ENCODE measurements around the gene TEX51.

TEX51 gene

DNA sequence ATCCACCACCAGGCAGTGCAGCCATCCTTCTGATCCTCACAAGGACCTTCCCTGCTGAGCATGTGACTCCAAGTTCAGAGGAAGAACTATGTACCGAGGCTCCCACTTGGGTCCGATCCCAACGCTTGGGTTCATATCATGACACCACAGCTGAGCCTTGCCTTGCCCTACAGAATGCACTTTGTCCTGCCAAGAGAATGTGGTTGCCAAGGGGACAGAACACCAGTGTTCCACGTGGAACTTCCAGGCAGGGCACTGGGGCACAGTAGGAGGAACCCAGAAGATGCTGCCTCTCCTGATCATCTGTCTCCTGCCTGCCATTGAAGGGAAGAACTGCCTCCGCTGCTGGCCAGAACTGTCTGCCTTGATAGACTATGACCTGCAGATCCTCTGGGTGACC, at the start of gene TEX51:
Gene TEX51, plus strand, starts transcription at position 255 of the 400 bp plus-strand sequence. Its CDS starts 29 bp downstream, at position 284.
- DNase-seq, result no peak

- no peak for DNase-seq
Measured at GRCh38 chr2:126849054-126849453, 49.6 kb upstream of the TEX51 start.

DNA sequence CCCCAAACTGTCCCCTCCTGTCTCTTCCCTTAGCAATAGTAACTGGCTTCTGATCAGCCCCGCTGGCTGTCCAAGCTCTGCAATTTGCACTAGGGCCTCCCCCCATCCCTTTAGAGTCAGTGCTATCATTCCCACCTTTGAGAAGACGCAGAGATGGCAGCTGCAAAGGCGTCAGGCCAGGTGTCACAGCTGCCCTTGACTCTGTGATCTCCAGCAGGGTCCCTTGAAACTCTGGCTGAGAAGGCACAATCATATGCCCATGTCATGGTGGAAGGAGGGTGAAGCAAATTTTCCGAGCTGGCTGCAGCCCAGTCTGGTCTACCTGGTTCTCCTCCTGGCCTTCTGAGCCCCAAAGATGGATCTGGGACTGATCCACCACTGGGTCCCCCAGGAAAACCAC, 49.2 kb upstream of the TEX51 start:
- DNase-seq, result no peak

DNA sequence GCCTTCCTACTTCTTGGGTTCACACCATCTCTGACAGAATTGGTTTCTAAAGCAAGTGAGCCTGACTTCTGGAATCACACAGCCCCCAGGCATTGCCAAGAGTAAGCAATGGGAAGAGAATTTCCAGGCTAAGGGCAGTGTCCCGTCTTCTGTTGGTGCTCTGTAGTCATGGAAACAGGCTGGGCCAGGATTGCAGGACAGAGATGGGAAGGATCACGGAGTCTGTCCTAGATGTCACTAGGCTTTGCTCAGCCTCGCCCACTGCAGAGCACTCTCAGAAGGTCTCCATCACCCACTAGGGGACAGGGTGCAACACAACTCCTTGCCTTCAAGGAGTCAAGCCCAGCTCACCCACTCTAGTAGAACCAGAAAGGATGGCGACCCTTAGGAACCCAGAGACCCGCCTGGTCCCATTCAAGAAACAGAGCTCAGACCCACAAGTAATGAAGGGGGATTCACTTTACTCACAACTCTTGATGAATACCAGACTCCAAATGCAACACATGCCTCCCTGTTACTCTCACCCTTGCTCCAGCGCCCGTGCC, 48.6 kb upstream of the TEX51 start:
- DNase-seq, result no peak

DNA sequence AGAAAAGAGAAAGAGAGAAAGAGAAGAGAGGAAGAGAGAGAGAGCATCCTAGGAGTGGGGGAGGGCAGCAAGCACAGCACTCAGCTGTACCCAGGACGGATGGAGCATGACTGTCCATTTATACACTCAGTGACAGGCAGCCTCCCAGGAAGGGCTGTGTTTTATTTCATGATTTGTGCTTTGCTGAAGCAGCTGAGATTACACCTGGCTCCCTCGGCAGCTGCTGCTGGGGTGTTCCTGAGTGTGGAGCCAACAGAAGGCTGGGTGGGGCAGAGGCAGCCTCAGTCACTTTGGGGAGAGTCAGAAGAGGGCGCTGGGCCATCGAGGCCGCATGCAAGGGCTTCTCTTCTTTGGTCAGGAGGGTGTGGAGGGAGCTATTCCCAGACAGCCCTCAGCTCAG, 47.8 kb upstream of the TEX51 start:
- DNase-seq, result no peak

DNA sequence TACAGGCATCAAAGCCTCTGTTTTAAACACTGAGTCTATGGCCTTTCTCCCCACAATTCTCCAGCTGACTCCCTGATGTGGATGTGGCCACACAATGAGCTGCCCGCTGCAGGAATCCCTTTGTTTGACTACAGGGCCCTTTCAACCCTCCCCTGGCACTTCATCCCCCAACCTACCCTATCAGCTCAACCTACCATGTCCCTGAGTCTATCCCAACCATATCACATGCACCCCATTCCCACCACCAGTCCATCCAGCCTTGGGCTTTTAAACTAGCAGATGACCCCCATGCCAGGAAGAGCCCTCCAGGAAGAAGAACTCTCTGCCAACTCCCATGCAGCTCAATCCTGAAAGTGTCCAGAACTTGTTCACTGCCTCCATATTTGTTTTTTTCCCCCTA, 46.9 kb upstream of the TEX51 start:
- DNase-seq, result no peak

GRCh38 chr2:126852361-126852760, 46.3 kb upstream of the TEX51 start:
- DNase-seq, result no peak

GRCh38 chr2:126855606-126856005, 43.1 kb upstream of the TEX51 start:
- no peak for DNase-seq

DNA sequence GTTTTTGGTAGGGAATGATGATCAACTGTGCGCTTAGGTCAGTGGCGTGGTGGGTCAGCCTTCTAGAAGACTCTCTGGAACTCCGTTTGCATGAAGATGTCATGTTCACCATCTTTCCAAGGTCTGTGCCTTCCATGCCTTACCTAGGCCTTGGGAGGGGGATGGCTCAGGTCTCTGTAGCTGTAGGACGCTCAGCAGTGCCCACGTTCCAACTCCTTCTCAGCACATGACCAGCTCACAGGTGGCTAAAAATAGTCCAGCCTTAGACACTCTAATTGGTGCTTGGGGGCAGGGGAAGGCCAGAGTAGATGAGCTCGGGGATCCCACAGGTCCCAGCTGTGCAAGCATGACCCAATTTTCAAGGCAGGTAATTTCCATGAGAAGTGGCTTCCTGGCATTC, 42.3 kb upstream of the TEX51 start:
- DNase-seq, result no peak

DNA sequence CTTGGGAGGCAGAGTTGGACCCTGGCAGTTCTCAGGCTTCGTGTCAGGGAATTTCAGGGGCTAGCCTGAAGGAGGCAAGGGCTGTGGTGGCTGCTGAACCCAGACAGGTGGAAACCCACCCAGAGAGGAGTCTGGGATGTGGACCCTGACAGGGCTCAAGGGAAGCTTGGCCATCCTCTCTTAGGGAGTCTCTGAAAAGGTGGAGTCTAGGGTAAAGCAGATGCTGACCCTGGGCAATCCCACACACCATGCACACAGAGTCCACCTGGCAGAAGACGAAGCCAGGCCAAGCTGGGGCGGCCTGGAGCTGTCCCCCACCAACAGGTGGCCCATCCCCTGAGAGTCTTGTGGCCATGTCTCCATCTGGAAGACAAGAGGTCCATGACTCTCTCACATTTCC, 41.2 kb upstream of the TEX51 start:
- DNase-seq, result no peak

GRCh38 chr2:126858013-126858412, 40.7 kb upstream of the TEX51 start:
- DNase-seq, result no peak

DNA sequence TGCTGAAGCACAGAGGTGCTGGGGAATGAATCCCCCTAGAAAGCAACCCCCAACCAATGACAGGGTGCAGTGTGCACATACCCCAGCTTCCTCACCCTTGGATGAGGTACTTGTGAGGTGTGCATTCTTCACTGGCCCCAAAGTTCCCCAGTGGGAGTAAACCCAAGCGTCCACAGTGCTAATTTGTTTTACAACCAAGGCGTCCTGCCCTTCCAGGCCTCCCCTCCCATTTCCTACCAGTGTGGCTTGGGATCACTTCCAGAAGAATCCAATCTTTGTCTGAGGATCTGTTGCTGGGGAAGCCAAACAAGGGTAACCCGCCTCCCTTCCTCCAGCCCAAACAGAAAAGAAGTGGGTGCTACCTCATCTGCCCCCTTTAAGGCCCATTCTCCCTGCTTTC, 40.3 kb upstream of the TEX51 start:
- DNase-seq, result no peak

DNA sequence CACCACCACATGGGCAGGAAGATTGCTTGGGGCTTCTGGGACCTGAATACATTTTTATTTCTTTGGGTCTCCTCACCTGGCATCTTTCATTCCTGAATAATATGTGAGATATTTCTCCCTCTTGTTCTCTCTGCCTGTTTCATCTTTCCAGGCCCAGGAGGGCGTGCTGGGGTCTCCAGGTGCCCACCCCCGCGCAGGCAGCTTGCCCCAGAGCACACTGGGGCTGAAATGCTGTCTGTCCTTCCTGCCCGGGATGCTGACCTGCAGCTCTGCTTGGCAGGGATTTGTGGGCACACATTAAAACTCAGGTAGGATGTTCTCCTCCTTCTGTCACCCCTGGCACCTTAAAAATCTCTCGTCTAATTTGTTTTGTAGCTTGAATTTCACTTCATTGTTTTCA, 39.7 kb upstream of the TEX51 start:
- no peak for DNase-seq

DNA sequence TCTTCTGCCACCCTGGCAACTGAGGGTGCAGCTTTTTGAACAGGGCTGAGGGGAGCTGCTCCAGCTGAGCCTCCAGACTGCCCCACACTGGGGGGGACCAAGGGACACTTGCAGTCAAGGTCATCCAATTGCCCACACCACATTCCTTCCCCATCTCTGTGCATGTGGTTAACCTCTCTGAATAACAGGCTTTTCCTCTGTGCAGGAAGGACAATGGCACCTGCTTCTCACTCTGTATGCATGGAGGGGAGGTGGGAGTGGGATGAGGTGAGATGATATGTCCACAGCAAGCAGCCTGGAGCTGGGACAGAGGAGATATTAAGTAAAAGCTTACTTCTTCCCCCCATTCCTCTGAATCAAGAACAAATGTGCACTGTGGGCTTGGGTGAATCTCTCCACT, 39.1 kb upstream of the TEX51 start:
- no peak for DNase-seq

GRCh38 chr2:126860385-126860784, 38.3 kb upstream of the TEX51 start:
- no peak for DNase-seq

GRCh38 chr2:126862730-126863129, 36.0 kb upstream of the TEX51 start:
- DNase-seq, result no peak

DNA sequence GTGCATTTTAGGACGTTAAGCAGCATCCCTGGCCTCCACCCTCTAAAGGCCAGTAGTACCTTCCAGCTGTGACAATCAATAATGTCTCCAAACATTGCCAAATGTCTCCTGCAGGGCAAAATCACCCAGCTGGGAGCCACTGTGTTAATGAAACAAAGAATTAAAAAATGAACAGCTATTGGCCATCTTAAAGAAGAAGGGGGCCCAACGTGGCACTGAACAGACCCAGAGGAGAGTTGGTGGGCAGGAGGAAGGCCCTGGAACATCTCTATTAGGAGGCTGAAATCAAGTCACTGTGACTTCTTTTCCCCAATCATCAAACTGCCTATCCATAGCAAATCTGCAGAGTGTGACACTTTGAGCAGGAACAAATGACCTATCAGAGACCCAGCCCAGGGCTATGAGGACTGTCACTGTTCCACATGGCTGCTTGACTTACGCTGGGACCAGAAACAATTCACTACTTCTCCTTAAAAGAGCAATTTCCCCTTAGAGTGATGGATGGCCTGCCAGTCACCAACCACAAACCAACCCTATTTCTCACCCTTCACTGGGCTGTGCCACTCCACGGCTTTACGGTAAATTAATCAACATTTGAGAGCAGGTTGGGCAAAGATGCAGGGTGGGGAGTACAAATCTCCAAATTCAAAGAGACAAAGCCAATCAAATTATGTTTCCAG, 35.2 kb upstream of the TEX51 start:
- DNase-seq, result no peak

GRCh38 chr2:126864861-126865260, 33.8 kb upstream of the TEX51 start:
- DNase-seq, result no peak

GRCh38 chr2:126866451-126866850, 32.2 kb upstream of the TEX51 start:
- DNase-seq, result no peak

- DNase-seq, result no peak
Measured at GRCh38 chr2:126874961-126875360, 23.7 kb upstream of the TEX51 start.

DNA sequence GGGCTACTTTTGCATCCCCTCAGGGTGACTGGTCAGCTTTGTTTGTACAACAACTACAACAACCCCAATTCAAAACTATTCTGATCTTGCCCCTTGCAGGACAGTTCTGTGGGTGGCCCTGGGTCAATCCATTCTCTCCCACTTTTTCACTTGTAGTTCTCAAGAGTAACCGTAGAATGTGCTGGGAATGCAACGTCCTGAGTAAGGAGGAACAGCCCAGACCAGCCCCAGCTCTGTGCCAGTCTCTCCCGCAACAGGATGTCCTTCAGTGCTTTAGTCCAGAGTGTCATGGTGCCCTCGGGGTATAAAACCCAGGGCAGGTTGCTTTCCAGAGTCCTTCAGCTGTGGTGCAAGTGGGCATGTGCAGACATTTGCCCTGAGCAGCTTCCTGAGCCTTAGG, 22.1 kb upstream of the TEX51 start:
- DNase-seq, result no peak

DNA sequence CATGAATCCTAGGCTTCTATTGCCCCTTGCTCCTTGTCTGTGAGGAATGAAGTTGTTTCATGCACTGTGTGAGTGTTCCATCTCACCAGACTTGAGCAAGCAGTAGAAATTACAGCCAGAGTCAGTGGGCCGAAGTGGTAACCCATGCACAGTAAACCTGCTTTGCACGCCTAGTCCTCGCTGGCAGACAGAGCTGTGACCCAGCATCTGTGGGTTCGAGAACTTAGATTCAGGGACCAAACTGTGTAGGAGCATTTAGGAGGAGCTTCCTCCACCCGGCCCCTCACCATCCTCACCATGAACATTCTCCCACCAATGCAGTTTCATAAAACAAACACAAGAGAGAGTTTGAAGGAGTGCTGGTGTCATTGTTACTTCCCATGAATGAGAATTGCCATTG, 21.6 kb upstream of the TEX51 start:
- no peak for DNase-seq

DNA sequence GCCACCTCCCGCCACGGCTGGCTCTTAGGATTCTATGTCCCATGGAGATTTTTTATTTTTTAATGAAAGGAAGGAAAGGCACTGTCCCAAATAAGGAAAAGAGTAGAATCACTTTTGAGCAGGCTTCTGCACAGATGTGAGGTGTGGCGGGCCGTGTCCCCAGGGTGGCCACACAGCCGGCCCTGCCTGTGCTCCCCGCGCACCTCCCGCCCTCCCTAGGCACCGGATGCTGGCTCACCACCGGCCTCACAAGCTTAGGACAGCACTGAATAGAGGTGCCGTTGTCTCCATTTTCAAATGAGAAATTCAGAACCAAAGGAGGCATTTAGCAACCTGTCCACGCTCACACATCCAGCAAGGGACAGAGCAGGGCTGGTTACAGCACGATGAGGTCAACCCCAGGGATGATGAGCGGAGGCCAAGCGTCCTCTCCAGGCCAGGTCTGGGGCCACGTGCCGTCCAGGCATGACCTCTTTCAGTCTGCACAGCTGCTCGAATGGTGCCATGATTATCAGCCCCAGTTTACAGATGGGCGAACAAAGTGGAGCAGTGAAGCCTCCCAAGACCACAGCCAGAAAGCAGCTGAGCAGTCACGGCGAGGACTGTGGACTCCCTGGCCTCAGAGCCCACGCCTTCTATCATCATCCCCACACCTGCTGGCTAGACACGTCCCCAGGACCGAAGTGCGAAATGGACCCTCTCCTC, 20.7 kb upstream of the TEX51 start:
- no peak for DNase-seq

DNA sequence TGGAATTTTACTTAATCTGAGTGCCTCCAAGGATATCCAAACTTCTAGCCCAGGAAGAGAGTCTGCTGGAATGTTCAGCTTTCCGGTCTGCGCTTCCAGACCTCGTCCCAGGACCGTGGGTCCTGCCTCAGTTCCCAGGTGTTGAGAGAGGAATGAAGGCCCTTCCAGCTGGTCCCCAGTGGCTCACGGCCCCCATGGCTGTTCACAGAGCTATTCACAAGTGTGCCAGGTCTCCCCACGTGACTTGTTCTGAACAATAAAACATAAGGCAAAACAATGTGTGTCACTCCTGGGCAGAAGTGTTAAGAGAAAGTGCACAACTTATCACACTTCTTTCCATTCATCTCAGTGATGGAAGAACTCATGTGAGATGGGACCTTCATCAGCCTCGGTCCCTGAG, 20.1 kb upstream of the TEX51 start:
- no peak for DNase-seq

Data from NCI-H69 (cell line).